GM12878 (cell line): ENCODE measurements around the gene IL10RA. TPM values are rescaled to one million over a fixed set of nuclear protein-coding genes. Genes with fewer than 3 reads are reported as not detected.

Experiments used
- TARDBP ChIP-seq: IDR thresholded peaks from 2 replicates; pipeline ENCODE4 v1.6.1; 2016; ENCODE audit warnings: borderline replicate concordance
- ZNF687 ChIP-seq: fragments of 450-650 bp; IDR thresholded peaks from 2 replicates; pipeline ENCODE4 v1.6.1; 2017; ENCODE audit warnings: mild to moderate bottlenecking, moderate library complexity
- polyA plus RNA-seq, 11 experiments: library from polyadenylated mRNA; depleted of rRNA in 4 of 11; unstranded in 6 of 11; stranded (reverse) in 5 of 11; fragments of >200 nt; fragmentation: Nextera tagmentation in 4 of 11; fragmentation: Illumina TruSeq in 1 of 11; extraction: Ambion mirVana in 4 of 11; extraction: Trizol in 1 of 11; gene quantifications; 1 replicate in 1 of 11; 2 replicates in 10 of 11; pipeline versions ENCODE4 v1.2.1 to v1.2.3, GENCODE V29; 2011 to 2016; ENCODE audit warnings: inconsistent platforms in 2 of 11, missing spikeins in 2 of 11, low read depth in 1 of 11
- total RNA-seq, 4 experiments: library from RNA; depleted of rRNA in 3 of 4; stranded (reverse); fragments of >200 nt in 3 of 4; fragmentation: Illumina TruSeq in 1 of 4; extraction: Trizol in 1 of 4; gene quantifications; 2 replicates each; pipeline versions ENCODE4 v1.2.1 to v1.2.3, GENCODE V29; 2013 to 2021
- TF ChIP-seq, protein P1 (sequence below): fragments of 450-650 bp; formaldehyde crosslinking; IDR thresholded peaks from 2 replicates; pipeline ENCODE4 v1.5.0; 2022; ENCODE audit warnings: mild to moderate bottlenecking, missing genetic modification characterization

Gene IL10RA
- total and polyA plus RNA-seq, 10 of the 15 experiments (the other 5 are each of a cell fraction or from before 2014, with no cell fraction given) = 0.77 to 45.9 (median 9.6) TPM

DNA sequence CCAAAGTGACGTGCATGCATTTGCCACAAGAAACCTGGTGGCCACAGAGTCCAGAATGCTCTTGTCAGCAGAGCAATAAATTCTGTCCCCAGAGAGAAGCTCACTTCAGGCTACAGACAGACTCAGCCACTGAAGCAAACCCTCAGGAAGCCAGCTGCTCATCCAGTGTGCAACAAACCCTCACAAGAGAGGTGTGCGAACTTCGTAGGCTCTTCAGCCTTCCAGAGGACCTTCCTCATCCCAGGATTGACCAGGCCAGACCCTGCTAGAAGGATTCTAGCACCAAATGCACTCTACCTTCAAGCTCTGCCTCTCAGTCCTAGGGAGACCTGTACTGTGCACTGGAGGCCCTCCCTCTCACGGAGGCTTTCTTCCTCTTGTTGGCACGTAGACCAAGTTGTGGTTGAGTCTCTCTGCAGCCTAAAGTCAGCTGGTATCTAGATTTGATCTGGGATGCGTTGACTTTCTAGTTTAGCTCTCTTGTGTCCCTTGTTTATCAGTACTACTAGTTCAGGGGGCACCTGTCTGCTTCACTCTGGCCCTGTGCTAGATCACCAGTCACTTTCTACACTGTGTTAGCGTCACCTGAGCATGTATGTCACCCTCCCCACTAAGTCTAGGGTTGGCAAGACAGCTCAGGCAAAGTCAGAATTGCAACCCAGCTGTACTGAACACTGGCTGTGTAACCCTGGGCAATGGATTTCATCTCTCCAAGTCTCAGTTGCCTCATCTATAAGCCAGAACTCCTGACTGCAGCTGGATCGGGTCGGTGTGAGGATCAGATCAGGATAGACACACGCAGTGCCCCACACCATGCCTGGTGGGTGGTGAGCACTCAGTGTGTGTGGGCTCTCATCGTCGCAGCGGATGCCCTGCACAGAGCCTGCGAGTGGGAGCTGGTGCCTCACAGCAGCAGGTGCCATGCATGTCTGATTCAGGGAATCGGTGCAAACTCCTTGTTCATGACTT lies 34.9 kb upstream of the IL10RA start (continued):
- TF ChIP-seq ZNF687 (peak; percentile 23; the same call in 1 of the 2 replicates), TARDBP (no peak)
- TF ChIP-seq, protein P1, sequence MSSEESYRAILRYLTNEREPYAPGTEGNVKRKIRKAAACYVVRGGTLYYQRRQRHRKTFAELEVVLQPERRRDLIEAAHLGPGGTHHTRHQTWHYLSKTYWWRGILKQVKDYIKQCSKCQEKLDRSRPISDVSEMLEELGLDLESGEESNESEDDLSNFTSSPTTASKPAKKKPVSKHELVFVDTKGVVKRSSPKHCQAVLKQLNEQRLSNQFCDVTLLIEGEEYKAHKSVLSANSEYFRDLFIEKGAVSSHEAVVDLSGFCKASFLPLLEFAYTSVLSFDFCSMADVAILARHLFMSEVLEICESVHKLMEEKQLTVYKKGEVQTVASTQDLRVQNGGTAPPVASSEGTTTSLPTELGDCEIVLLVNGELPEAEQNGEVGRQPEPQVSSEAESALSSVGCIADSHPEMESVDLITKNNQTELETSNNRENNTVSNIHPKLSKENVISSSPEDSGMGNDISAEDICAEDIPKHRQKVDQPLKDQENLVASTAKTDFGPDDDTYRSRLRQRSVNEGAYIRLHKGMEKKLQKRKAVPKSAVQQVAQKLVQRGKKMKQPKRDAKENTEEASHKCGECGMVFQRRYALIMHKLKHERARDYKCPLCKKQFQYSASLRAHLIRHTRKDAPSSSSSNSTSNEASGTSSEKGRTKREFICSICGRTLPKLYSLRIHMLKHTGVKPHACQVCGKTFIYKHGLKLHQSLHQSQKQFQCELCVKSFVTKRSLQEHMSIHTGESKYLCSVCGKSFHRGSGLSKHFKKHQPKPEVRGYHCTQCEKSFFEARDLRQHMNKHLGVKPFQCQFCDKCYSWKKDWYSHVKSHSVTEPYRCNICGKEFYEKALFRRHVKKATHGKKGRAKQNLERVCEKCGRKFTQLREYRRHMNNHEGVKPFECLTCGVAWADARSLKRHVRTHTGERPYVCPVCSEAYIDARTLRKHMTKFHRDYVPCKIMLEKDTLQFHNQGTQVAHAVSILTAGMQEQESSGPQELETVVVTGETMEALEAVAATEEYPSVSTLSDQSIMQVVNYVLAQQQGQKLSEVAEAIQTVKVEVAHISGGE (CRISPR knock-in tag) = no peak
